ENCODE data around the gene CLEC1A.

The CLEC1A gene, protein sequence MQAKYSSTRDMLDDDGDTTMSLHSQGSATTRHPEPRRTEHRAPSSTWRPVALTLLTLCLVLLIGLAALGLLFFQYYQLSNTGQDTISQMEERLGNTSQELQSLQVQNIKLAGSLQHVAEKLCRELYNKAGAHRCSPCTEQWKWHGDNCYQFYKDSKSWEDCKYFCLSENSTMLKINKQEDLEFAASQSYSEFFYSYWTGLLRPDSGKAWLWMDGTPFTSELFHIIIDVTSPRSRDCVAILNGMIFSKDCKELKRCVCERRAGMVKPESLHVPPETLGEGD

DNA sequence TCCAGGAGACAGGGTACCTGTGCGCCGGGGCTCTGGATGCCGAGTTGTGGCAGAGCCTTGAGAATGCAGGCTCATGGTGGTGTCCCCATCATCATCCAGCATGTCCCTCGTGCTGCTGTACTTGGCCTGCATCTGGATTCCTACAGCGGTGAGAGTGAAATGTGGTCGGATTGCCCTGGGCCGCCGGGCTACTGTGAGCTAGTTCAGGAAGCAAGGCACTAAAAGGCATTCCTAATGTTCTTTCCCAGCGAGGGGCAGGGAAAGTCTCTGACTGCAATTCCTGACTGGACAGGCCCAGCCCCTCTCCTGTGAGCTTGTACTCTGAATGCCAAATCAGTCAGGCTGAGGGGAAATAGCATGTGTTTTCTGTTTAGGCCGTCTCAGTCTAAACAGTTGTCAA lies at the start of gene CLEC1A:
CLEC1A (minus strand) TSS at position 195 of the 400 bp plus-strand sequence; CDS start at position 132, 63 bp downstream.
- DNase-seq (ENCODE audit: low read depth in 2 of 2) = no peak

DNA sequence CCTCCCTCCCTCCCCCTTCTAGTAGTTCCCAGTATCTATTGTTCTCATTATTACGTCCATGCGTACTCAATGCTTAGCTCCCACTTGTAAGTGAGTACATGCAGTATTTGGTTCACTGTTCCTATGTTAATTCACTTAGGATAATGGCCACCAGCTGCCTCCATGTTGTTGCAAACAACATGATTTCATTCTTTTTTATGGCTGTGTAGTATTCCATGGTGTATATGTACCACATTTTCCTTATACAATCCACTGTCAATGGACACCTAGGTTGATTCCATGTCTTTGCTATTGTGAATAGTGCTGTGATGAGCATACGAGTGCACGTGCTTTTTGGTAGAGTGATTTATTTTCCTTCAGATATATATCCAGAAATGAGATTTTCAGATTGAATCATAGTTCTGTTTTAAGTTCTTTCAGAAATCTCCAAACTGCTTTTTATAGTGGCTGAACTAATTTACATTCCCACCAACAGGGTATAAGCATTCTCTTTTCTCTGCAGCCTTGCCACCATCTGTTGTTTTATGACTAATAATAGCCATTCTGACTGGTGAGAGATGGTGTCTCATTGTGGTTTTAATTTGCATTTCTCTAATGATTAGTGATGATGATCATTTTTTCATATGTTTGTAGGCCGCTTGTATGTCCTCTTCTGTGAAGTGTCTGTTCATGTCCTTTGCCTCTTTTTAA lies 49.1 kb upstream of the CLEC1A start:
- DNase-seq (ENCODE audit: low read depth in 2 of 2) = no peak

DNA sequence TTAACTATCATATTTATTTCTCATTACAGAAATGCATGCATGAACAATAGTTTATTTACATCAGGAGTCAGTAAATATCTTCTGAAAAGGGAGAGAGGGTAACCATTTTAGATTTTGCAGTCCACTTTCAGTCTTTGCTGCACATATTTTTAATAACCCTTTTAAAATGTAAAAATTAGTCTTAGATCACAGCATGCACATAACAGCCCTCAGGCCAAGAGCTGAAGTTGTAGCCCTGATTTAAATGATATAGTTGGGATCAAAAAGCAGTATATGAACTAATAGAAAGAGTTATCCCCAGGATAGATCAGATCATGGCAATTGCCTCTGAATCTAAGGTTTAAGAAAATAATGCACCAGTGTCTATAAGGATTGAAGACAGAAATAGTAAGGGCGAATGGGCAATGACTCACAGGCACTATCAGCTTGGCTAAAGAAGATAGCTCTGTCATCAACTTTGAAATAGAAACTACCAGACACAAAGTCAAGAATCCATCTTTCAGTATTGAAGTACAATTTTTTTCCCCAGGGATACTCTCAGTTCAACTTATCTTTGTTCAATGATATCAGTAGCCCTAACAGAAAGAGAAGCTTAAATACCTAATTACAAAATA lies 44.3 kb upstream of the CLEC1A start:
- DNase-seq (ENCODE audit: low read depth in 2 of 2) = no peak

DNA sequence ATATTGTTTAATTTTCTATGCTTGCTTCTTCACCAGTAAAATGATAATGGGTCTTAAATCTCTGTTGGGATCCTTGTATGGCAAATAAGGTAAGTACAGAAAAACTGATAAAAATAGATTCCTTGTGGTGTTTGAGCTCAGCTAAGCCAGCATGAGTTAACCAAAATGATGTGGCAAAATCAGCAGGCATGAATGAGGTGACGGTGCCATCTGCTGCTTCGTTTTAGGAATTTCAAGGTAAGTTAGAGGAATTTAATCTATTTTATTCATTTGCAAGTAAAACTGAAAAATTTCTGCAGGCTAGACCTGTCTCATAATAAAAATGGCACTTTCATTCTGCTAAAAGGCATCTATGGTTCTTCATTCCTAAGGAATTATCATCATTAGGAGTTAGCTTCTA lies 41.2 kb upstream of the CLEC1A start:
- peak in 1 of 2 experiments; percentile 17 for DNase-seq (ENCODE audit: low read depth in 2 of 2)

DNA sequence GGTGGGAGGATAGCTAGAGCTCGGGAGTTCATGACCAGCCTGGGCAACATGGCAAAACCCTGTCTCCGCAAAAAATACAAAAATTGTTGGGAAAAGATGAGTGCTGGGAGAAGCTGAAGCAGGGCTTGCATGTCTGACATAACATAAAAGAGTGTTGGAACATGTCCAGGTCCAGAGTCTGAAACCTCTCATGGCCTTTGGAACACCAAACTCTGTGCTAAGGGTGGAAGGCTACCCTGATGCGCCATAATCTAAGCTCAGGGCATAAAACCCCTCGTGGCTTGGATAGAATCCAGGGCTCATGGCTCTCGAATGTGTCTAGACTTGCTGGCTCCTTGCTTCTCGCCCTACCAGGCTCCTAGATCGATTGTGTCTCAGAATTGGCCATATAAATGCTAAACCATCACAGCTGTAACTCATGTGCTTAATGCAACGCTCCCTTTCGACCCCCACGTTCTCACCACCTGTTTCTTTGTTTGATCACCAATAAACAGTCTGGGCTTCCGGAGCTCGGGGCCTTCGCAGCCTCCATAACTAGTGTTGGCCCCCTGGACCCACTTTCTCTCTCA lies 37.9 kb upstream of the CLEC1A start:
- DNase-seq (ENCODE audit: low read depth in 2 of 2) = no peak

DNA sequence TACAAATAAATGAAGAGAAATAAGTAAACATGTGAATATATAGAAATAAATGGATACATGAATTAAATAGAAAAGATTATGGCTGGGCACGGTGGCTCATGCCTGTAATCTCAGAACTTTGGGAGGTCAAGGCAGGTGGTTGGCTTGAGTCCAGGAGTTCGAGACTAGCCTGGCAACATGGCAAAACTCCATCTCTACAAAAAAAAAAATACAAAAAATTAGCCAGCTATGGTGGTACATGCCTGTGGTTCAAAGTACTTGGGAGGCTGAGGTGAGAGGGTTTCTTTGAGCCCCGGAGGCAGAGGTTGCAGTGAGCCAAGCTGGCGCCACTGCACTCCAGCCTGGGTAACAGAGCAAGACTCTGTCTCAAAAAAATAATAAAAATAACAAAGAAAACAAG lies 36.3 kb upstream of the CLEC1A start:
- no peak for DNase-seq (ENCODE audit: low read depth in 2 of 2)

DNA sequence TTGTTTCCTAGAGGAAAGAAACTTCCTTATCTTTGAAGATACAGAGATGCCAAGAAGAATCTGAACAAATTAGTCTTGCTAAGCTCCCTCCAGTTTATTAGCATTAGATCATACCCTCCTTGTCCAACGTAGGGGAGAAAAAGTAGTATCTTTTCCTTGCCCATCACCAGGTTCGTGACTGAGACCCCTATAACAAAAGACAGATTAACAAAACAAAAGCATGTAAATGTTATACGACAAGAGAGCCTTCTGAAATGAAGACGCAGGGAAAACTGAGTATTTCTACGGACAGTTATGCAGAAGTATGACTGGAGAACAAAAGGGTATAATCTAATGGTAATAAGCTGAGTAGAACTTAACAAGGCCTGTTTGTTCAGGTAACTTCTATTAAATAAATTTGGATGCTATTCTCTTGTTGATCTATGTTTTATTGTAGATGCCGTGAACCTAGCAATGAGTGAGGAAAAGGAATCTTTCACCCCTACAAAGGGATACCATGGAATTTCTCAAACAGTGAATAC lies 34.1 kb upstream of the CLEC1A start:
- DNase-seq (ENCODE audit: low read depth in 2 of 2) = no peak

DNA sequence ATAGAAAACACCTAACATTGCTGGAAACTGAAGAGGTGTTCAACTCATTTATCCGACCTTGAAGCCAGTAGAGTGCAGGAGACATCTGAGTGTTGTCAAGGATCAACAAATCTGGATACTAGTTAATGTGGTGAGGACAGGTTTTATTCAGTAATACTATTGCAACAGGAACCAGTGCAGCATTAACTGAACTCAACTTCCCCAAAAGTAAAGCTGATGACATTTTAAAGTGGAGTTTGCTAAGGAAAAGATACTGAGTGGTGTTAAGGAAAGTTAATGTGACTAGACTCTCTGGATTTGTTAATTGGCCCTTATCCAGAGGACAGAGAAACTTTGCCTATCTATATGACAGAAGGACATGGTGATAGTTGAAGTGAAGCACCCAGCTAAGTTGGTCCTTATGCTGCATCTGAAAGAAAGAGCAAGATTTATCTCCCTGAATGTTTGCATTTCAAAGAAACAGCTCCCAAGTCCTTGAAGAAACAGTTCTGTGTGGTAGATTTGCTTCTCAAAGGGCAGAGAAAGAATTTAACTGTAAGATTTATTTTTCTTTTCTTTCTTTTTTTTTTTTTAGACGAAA lies 32.4 kb upstream of the CLEC1A start:
- no peak for DNase-seq (ENCODE audit: low read depth in 2 of 2)

DNA sequence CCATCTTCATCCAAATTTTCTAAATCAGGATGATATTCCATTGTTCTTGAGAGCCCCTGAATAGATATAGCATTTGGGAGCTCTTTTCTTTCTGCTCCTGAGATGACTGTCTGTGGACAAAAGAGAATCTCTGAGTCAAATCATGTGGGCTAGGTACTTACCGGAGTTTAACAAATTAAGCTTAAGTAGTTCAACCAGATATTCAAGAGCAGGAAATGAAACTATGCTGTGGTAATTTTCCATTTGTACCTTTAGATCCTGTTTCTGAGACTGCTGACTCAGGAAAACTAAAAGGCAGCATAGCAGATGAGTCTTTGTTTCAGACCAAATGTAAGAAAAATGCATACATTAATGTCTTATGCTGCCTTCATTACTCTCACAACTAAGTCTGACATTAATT lies 31.3 kb upstream of the CLEC1A start, which contains the start of gene CLEC7A:
CLEC7A (minus strand) TSS at position 158 of the 400 bp plus-strand sequence; CDS start at position 41, 117 bp downstream.
- DNase-seq (ENCODE audit: low read depth in 2 of 2) = no peak

DNA sequence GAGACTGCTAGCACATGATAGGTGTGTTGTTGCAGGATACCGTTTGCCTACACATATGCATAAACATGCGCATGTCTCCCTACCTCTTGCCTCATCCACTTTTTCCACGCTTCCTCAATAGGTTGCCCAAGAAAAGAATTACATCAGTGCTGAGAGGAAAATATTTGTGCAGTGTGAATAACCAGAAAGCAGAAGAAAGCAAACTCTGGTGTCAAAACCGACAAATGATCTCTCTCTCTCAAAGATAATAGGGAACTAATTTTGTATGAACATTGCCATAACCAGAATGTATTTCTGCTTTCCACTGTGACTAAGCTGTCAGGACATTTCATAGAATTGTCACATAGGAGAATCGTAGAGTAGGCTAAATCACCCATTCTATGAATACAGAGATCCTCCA lies 29.9 kb upstream of the CLEC1A start:
- no peak for DNase-seq (ENCODE audit: low read depth in 2 of 2)

DNA sequence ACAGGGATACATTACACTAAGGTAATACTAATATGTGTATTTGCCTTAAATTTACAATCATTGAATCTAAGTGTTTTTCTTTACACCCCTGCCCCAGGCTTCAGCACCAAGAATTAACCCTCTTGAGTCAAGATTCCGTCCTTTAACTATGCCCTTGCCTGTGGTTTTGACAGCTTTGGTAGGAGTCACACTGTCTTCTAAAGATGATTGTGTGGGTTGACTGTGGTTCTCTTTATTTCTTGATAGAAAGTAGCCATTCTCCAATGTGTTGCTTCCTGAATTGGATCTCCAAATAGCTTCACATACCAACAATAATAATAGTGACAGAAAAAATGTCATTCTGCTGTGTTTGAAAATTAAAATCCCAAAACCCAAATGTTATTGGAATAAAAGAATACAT lies 27.6 kb upstream of the CLEC1A start:
- no peak for DNase-seq (ENCODE audit: low read depth in 2 of 2)

DNA sequence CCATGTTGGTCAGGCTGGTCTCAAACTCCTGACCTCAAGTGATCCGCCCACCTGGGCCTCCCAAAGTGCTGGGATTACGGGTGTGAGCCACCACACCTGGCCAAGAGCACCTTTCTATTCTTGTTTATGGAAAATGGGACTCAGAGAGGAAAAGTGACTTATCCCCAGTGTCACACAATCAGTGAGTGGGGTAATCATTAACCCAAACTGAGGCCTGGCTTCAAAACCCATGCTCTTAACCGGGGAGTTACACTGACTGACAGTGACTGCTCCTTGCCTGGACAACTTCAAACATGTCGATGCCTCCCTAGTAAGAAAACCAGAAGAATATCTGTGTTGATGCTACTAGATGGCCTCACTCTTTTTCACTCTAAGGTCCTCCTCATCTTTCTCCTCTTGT lies 23.9 kb upstream of the CLEC1A start:
- no peak for DNase-seq (ENCODE audit: low read depth in 2 of 2)

DNA sequence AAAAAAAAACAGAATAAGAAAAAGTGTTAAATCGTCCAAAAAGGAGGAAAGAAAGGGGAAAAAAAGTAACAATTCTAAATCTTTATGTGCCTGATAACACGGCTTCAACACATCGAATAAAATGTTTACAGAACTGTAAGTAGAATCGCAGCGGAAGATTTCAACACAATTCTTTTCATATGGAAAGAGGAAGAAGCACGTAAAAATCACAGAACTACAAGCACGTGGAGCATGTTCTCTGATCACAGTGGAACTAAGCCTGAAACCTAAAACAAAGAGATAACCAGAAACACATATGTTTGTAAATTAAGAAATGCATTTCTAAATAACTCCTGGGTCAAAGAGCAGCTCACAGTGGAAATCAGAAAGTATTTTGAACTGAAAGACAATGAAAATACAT lies 22.5 kb upstream of the CLEC1A start:
- DNase-seq (ENCODE audit: low read depth in 2 of 2) = no peak

DNA sequence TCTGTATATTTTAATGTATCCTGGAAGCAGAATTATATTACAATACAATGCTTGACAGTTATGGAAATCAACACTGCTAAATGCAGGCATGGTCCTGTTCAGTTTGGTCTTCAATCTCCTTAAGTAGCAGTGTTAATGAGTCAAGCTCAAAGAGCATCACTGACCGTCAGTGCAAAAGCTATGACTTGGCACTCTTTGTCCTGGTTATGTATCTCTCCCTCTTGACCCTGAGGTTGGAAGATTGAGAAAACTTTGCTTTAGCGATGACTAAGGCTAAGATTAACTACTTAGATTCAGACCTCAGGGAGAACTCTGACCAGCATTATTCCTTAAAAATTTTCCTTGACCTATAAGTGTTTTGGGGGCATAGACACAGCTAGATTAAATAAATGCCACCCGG lies 20.3 kb upstream of the CLEC1A start:
- DNase-seq (ENCODE audit: low read depth in 2 of 2) = no peak

DNA sequence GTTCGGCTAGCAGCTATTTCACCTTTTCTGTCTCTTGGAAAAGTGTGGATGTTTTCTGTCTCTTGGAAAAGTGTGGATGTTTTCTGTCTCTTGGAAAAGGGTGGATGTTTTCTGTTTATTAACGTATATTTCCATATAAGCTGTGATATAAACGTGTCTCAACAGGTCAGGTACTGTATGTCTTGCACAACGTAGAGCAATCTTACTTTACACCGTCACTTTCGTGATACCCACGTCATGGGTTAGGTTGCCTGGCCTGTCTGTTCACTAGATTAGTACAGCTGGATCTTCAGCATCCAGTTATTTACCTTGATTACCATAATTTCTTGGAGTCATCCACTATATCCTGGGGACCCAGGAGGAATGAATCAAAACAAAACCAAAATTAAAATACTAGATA lies 17.1 kb upstream of the CLEC1A start:
- no peak for DNase-seq (ENCODE audit: low read depth in 2 of 2)

DNA sequence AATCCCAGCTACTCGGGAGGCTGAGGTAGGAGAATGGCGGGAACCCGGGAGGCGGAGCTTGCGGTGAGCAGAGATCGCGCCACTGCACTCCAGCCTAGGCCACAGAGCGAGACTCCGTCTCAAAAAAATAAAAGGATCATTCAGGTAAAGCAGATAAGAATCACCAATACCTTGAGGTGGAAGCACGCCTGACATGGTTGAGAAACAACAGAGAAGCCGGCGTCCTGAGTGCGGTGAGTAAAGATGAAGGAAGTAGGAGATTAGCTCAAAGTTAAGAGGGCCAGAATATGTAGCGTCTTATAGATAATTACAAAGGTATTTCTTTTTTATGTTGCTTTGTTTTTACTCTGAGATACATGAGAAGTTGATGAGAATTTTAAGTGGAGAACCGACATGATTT lies 16.5 kb upstream of the CLEC1A start:
- no peak for DNase-seq (ENCODE audit: low read depth in 2 of 2)

DNA sequence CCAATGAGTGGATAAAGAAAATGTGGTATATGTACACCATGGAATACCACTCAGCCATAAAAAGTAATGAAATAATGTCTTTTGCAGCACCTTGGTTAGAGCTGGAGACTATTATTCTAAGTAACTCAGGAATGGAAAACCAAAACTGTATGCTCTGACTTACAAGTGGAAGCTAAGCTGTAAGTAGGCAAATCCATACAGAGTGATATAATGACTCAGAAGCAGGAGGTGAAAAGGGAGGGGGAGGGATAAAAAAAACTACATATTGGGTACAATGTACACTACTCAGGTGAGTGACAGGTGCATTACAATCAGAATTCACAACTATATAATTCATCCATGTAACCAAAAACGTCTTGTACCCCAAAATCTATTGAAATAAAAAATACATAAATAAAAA lies 15.1 kb upstream of the CLEC1A start:
- DNase-seq (ENCODE audit: low read depth in 2 of 2) = no peak

DNA sequence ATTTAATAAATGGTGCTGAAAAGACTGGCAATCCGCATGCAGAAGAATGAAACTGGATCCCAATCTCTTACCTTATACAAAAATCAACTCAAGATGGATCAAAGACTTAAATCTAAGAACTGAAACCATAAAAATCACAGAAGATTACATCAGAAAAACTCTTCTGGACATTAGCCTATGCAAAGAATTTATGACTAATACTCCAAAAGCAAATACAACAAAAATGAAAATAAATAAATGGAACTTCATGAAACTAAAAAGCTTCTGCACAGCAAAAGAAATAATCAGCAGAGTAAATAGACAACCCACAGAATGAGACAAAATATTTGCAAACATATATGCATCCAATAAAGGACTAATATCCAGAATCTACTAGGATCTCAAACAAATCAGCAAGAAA lies 14.3 kb upstream of the CLEC1A start:
- no peak for DNase-seq (ENCODE audit: low read depth in 2 of 2)

DNA sequence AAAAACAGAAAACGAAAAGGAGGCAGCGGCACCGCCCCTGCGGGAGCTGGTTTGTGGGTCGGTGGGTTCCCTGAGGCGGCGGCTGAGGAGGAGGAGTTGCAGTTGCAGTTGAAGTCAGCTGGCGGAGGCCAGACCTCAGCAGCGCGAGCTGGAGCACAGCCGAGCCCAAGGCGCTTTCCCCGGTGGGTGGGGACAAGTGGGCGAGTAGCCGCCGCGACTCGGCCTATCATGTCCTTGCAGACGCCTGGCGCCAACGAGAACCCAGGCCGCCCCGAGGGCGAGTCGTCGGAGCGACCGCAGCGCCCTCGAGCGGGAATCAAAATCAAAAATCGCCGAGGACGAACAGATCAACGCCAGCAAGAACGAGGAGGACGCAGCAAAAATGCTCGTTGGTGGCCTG lies 12.7 kb upstream of the CLEC1A start:
- no peak for DNase-seq (ENCODE audit: low read depth in 2 of 2)

DNA sequence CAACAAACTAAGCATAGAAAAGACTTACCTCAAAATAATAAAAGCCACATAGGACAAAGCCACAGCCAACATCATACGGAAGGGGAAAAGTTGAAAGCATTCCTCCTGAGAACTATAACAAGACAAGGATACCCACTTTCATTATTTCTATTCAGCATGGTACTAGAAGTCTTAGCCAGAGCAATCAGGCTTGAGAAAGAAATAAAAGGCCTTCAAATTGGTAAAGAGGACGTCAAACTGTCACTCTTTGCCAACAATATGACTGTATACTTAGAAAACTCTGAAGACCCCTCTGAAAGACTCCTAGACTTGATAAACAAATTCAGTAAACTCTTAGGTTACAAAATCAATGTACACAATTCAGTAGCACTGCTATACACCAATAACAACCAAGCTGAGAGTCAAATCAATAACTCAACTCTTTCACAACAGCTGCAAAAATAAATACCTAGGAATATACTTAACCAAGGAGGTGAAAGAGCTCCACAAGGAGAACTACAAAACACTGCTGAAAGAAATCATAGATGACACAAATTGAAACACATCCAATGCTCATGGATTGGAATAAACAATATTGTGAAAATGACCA lies 11.6 kb upstream of the CLEC1A start:
- no peak for DNase-seq (ENCODE audit: low read depth in 2 of 2)

DNA sequence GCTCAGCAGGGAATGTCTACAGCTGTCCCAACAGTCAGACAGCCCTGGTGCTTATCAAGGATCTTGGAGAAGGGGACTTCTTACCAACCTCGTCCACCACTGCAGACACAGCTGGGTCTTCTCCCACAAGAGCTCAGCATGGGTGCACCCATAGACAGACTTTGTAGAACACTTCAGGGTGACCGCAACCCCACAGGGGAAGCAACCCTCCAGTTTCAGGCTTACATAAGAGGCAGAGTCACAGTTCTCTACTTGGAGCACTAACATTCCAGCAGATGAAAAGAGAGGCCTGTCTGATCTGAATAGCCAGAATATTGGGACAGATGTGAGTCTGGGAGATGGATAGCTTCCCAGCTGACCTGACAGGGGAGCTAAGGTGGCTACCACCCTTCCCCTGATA lies 3.5 kb upstream of the CLEC1A start:
- DNase-seq (ENCODE audit: low read depth in 2 of 2) = no peak
